GM19452 (cell line): ENCODE measurements around the gene MKS1.

Experiments used
- ATAC-seq: cut with Tn5 transposase; IDR thresholded peaks from one replicate; pipeline ENCODE4 v1.9.1; 2021; ENCODE audit not compliant: unreplicated experiment

Gene MKS1

DNA sequence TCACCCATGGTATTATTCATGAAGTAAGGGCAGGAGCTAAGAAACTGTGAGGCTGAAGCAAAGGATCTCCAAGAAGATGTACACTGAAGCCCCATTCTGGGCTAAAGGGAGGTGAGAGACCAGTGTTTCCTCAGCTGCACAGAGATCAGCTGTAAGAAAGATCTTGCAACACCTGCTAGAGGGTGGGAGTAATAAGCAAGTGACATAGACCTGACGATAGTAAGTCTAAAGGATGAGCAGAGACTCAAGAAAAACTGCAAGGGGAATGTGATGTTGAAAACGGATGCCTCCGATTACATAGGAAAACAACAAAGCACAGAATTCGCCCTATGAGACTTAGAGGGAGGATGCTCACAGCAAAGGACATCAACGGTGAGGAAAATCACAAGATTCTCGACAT, 52.4 kb downstream of the MKS1 start, which contains the start of gene OR4D2:
OR4D2 (plus strand) TSS at position 301 of the 400 bp plus-strand sequence. CDS start 2,674 bp downstream, outside the sequence.
- ATAC-seq, result no peak

- no peak for ATAC-seq
Measured at GRCh38 chr17:58165981-58166380, 53.1 kb downstream of the MKS1 start.

DNA sequence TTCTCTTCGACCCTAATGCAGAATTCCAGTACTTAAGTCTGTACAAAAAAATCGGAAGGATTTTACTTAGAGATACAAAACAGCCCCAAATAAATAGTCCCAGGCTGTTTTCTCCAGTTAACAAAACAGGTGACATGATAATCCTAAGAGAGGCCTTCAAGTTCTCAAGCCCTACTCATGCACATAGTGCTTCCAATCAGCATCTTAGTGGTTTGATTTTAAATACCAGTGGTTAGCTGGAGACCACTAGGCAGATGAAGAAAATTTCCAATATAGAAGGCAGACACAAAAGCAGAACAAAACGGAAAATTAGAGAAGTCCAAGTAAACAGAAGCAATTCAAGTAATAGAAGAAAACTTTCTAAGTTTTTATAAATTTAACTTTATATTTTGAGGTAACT, 57.5 kb downstream of the MKS1 start:
- ATAC-seq, result no peak

DNA sequence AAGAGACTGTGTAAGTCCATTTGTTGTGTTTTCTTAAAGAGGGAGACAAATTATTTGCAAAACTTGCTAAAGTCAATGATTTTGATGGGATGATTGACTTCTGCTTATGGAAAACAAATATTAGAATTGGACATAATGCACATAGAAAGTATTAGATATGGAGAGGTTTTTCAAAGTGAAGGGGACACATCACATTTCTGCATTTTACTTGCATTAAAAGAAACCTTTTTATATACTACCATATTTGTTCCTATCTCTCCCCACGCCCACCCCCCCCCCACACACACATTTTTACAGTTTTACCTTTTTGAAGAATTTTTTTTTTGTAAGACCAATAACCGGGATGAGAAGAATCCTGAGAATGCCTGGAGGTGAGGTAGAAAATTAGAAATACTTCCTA, 60.9 kb downstream of the MKS1 start:
- ATAC-seq, result no peak

GRCh38 chr17:58156839-58157803, 61.9 kb downstream of the MKS1 start:
- ATAC-seq, result no peak
